NB4 (cell line): Measurements from ENCODE around the gene CHRNB2.

Source experiments
- DNase-seq: peaks from one replicate; pipeline ENCODE4 v3.0.0; 2010; ENCODE audit warnings: low read depth
- H3K4me3 ChIP-seq: one replicate; pipeline ENCODE4 v1.5.1; 2011; ENCODE audit warnings: mild to moderate bottlenecking, low read depth, low read length, moderate library complexity
- CTCF ChIP-seq: IDR thresholded peaks from one replicate; pipeline ENCODE4 v1.5.1; 2012; ENCODE audit warnings: low read depth, low read length
- MAX ChIP-seq: IDR thresholded peaks from 2 replicates; pipeline ENCODE4 v1.6.1; 2011; ENCODE audit warnings: low read depth, low read length
- MYC ChIP-seq: IDR thresholded peaks from 2 replicates; pipeline ENCODE4 v1.6.1; 2011; ENCODE audit warnings: low read depth, low read length
- POLR2A ChIP-seq: IDR thresholded peaks from 2 replicates; pipeline ENCODE4 v1.6.1; 2011; ENCODE audit warnings: mild to moderate bottlenecking; ENCODE audit not compliant: insufficient read length; ENCODE audit errors: extremely low read depth

CHRNB2 gene

GRCh38 chr1:154608397-154609270 is 41.1 kb downstream of the CHRNB2 start:
- DNase-seq = peak; percentile 64
- H3K4me3 ChIP-seq = peak overlapping the region; percentile 91
- no peak for TF ChIP-seq POLR2A
- no peak for TF ChIP-seq CTCF
- TF ChIP-seq MAX = no peak
- TF ChIP-seq MYC = peak; percentile 3; the same call in 1 of the 2 replicates

GRCh38 chr1:154609398-154610380 is 42.1 kb downstream of the CHRNB2 start:
- DNase-seq = peak; percentile 34
- TF ChIP-seq CTCF (no peak), MAX (no peak), MYC (no peak), POLR2A (no peak)
- no peak overlapping the region for H3K4me3 ChIP-seq

GRCh38 chr1:154611150-154611862 is 43.7 kb downstream of the CHRNB2 start:
- no peak overlapping the region for H3K4me3 ChIP-seq
- TF ChIP-seq CTCF (no peak), POLR2A (no peak), MAX (peak; percentile 40; the same call in 1 of the 2 replicates), MYC (0 out of 2 replicates have a peak, but pooled peaks have one; percentile 32)
- peak; percentile 75 for DNase-seq

GRCh38 chr1:154614247-154614646 is 46.7 kb downstream of the CHRNB2 start:
- peak; percentile 14 for TF ChIP-seq CTCF
- TF ChIP-seq MYC = no peak
- H3K4me3 ChIP-seq = no peak overlapping the region
- no peak for DNase-seq

- no peak overlapping the region for H3K4me3 ChIP-seq
- no peak for DNase-seq
- TF ChIP-seq POLR2A = no peak
- TF ChIP-seq CTCF = no peak
- no peak for TF ChIP-seq MAX
- no peak for TF ChIP-seq MYC
Observed at GRCh38 chr1:154614901-154615300, 47.3 kb downstream of the CHRNB2 start.
